Keratinocyte (primary cell): ENCODE measurements around the gene C1QL2. TPM values are rescaled to one million over a fixed set of nuclear protein-coding genes. Genes with fewer than 3 reads are reported as not detected.

Experiments
- DNase-seq: peaks from one replicate; pipeline ENCODE4 v3.0.0-alpha.2; 2011; ENCODE audit warnings: low read depth, missing footprints, low spot score
- FAIRE-seq: peaks from 2 replicates; lab custom pipeline; 2011; peaks lifted over from hg19 to GRCh38; lab: Jason Lieb, UNC
- H2AFZ ChIP-seq: 2 replicates; pipeline ENCODE4 v1.6.0; 2012; ENCODE audit warnings: low read length, control low read depth, inconsistent platforms; ENCODE audit not compliant: control insufficient read depth
- H3K27ac ChIP-seq: 2 replicates; pipeline ENCODE4 v1.5.1; 2011; ENCODE audit warnings: low read length; ENCODE audit not compliant: control insufficient read depth, insufficient read depth
- H3K27me3 ChIP-seq: 3 replicates; pipeline ENCODE4 v1.6.0; 2011; ENCODE audit warnings: low read length; ENCODE audit not compliant: control insufficient read depth, insufficient read depth; ENCODE audit errors: extremely low read depth
- H3K36me3 ChIP-seq, 2 experiments: 2 replicates in 1 of 2; 3 replicates in 1 of 2; pipeline ENCODE4 v1.5.1; 2011; ENCODE audit warnings: low read length in 2 of 2, mild to moderate bottlenecking in 1 of 2; ENCODE audit not compliant: control insufficient read depth in 2 of 2, insufficient read depth in 2 of 2; ENCODE audit errors: extremely low read depth in 1 of 2
- H3K4me1 ChIP-seq: 3 replicates; pipeline ENCODE4 v1.5.1; 2011; ENCODE audit warnings: low read length; ENCODE audit not compliant: control insufficient read depth, insufficient read depth; ENCODE audit errors: extremely low read depth
- H3K4me2 ChIP-seq: 3 replicates; pipeline ENCODE4 v1.6.0; 2011; ENCODE audit warnings: low read depth, low read length; ENCODE audit not compliant: control insufficient read depth, insufficient read depth; ENCODE audit errors: extremely low read depth
- H3K4me3 ChIP-seq, 3 experiments: fragments of 200-600 bp in 1 of 3; sonication (generic) in 1 of 3; 2 replicates in 2 of 3; 3 replicates in 1 of 3; pipeline ENCODE4 v1.5.1; 2011 to 2016; ENCODE audit warnings: low read length in 3 of 3, mild to moderate bottlenecking in 3 of 3, control low read depth in 2 of 3, inconsistent platforms in 1 of 3, low read depth in 1 of 3, mixed read lengths in 1 of 3, mixed run types in 1 of 3, moderate library complexity in 1 of 3; ENCODE audit not compliant: control insufficient read depth in 2 of 3, insufficient read depth in 2 of 3; ENCODE audit errors: extremely low read depth in 1 of 3
- H3K79me2 ChIP-seq: 2 replicates; pipeline ENCODE4 v1.6.0; 2012; ENCODE audit warnings: low read length; ENCODE audit not compliant: control insufficient read depth, insufficient read depth
- H3K9ac ChIP-seq: 3 replicates; pipeline ENCODE4 v1.6.0; 2011; ENCODE audit warnings: low read length; ENCODE audit not compliant: control insufficient read depth, insufficient read depth; ENCODE audit errors: extremely low read depth
- H3K9me1 ChIP-seq: 3 replicates; pipeline ENCODE4 v1.6.0; 2011; ENCODE audit warnings: low read length; ENCODE audit not compliant: control insufficient read depth, insufficient read depth; ENCODE audit errors: extremely low read depth
- H3K9me3 ChIP-seq: 2 replicates; pipeline ENCODE4 v1.5.1; 2012; ENCODE audit warnings: low read depth, low read length; ENCODE audit not compliant: control insufficient read depth
- H4K20me1 ChIP-seq: 3 replicates; pipeline ENCODE4 v1.6.0; 2011; ENCODE audit warnings: low read length; ENCODE audit not compliant: control insufficient read depth, insufficient read depth; ENCODE audit errors: extremely low read depth
- CTCF ChIP-seq, 3 experiments: IDR thresholded peaks in 1 of 3; conservative IDR thresholded peaks in 1 of 3; optimal IDR thresholded peaks in 1 of 3; 2 replicates in 2 of 3; 3 replicates in 1 of 3; pipeline versions ENCODE3 to v1.5.1; 2011; ENCODE audit warnings: low read length in 3 of 3, mild to moderate bottlenecking in 3 of 3, moderate library complexity in 2 of 3, control low read depth in 1 of 3, inconsistent platforms in 1 of 3; ENCODE audit not compliant: insufficient read depth in 2 of 3; ENCODE audit errors: extremely low read depth in 1 of 3
- EZH2 ChIP-seq: IDR thresholded peaks from one replicate; pipeline ENCODE4 v1.6.1; 2012; ENCODE audit warnings: inconsistent platforms, mild to moderate bottlenecking, low read length, moderate library complexity
- dilution Hi-C: fragments of 300-500 bp; cut with MboI; formaldehyde crosslinking; loops from one replicate; pipeline ENCODE4 v1.7.0; 2020; ENCODE audit warnings: low sequenced_read_pairs; ENCODE audit not compliant: extremely low pct_ligation_motif_present
- polyA plus RNA-seq, 5 experiments: library from polyadenylated mRNA; depleted of rRNA in 3 of 5; stranded (reverse) in 3 of 5; stranded (forward) in 1 of 5; unstranded in 1 of 5; fragments of >200 nt; gene quantifications; 1 replicate in 1 of 5; 2 replicates in 3 of 5; 3 replicates in 1 of 5; pipeline versions ENCODE4 v1.2.1 to v1.2.3, GENCODE V29; 2011 to 2012; ENCODE audit warnings: missing spikeins in 2 of 5, low read depth in 1 of 5, low replicate concordance in 1 of 5

The C1QL2 gene
- polyA plus RNA-seq, 1 donor (not counting 4 experiments of a cell fraction or from before 2014, with no cell fraction given): not detected

GRCh38 chr2:119204525-119204924, 46.0 kb upstream of the C1QL2 start:
- H4K20me1 ChIP-seq: no peaks in the 10 kb centered on the region
- H3K4me2 ChIP-seq: no peak overlapping the region
- no peak overlapping the region for H3K27ac ChIP-seq
- H2AFZ ChIP-seq: no peak overlapping the region
- no peaks in the 10 kb centered on the region for H3K27me3 ChIP-seq
- no peaks in the 10 kb centered on the region for H3K79me2 ChIP-seq
- no peaks in the 10 kb centered on the region for H3K9me1 ChIP-seq
- no peak overlapping the region for H3K9ac ChIP-seq
- no peak overlapping the region for H3K4me3 ChIP-seq
- TF ChIP-seq EZH2 (no peak), CTCF (optimal IDR thresholded peaks at IDR 0.05 in 1 of 3, IDR thresholded peaks at IDR 0.05 in 1 of 3, conservative IDR thresholded peaks at IDR 0.05 in 1 of 3; ENCODE audit: extremely low read depth in 1 of 3, insufficient read depth in 2 of 3, low read length in 3 of 3) (no peak)
- H3K9me3 ChIP-seq: no peaks in the 10 kb centered on the region
- no peak for DNase-seq
- no peak for FAIRE-seq
- H3K4me1 ChIP-seq: peaks cover 20% of the 10 kb centered on the region
- H3K36me3 ChIP-seq: no peaks in the 10 kb centered on the region
- dilution Hi-C loops: no loop called here

GRCh38 chr2:119202610-119203310, 44.2 kb upstream of the C1QL2 start:
- no peak for DNase-seq
- Histone ChIP-seq H3K4me1 (peaks cover 3% of the 10 kb centered on the region), H3K4me2 (no peak overlapping the region), H3K4me3 (no peak overlapping the region), H3K9me3 (no peaks in the 10 kb centered on the region), H3K36me3 (no peaks in the 10 kb centered on the region), H3K9me1 (no peaks in the 10 kb centered on the region), H3K27me3 (no peaks in the 10 kb centered on the region), H2AFZ (no peak overlapping the region), H3K9ac (no peak overlapping the region), H3K27ac (no peak overlapping the region), H4K20me1 (no peaks in the 10 kb centered on the region), H3K79me2 (no peaks in the 10 kb centered on the region)
- dilution Hi-C loops: no loop called here
- no peak for FAIRE-seq
- TF ChIP-seq CTCF (optimal IDR thresholded peaks at IDR 0.05 in 1 of 3, IDR thresholded peaks at IDR 0.05 in 1 of 3, conservative IDR thresholded peaks at IDR 0.05 in 1 of 3; ENCODE audit: extremely low read depth in 1 of 3, insufficient read depth in 2 of 3, low read length in 3 of 3) (no peak), EZH2 (no peak)
